B cell (primary cell): ENCODE measurements around the gene PNRC2.

Source experiments
- CTCF ChIP-seq: fragments of 200-600 bp; IDR thresholded peaks from one replicate; pipeline ENCODE4 v1.8.0; 2022; ENCODE audit warnings: antibody characterized with exemption, mild to moderate bottlenecking
- EZH2 ChIP-seq: IDR thresholded peaks from 2 replicates; pipeline ENCODE4 v1.6.1; 2012; ENCODE audit warnings: borderline replicate concordance, low read depth, mild to moderate bottlenecking, moderate library complexity, low read length; ENCODE audit not compliant: insufficient read depth, poor library complexity, severe bottlenecking

GRCh38 chr1:24007079-24007478 lies 47.5 kb downstream of the PNRC2 start:
- TF ChIP-seq CTCF = no peak
- TF ChIP-seq EZH2 = no peak
